GM12873 (cell line): ENCODE data around the gene EXD2.

ENCODE experiments used
- TF ChIP-seq, protein P1 (sequence below): IDR thresholded peaks from 2 replicates; pipeline ENCODE4 v1.5.1; 2012; ENCODE audit warnings: low read depth, mild to moderate bottlenecking, moderate library complexity, low read length, control low read depth; ENCODE audit not compliant: insufficient read depth; ENCODE audit errors: missing control alignments

EXD2 gene

DNA sequence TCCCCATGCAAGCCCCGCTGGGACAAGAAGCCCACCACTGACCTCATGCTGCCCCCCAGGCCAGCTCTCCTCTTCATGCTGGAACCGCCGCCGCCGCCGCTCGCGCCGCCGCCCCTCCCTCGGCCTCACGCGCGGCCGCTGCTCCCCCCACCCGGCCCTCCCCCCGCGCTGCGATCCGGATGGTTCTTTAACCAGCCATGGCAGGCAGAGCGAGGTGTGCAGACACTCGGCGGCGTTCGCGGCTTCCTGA is 38.5 kb upstream of the EXD2 start, which contains the start of gene DCAF5:
Gene DCAF5, minus strand, starts transcription at position 218 of the 250 bp plus-strand sequence. Its CDS starts 141 bp downstream, at position 77.
- TF ChIP-seq, protein P1, sequence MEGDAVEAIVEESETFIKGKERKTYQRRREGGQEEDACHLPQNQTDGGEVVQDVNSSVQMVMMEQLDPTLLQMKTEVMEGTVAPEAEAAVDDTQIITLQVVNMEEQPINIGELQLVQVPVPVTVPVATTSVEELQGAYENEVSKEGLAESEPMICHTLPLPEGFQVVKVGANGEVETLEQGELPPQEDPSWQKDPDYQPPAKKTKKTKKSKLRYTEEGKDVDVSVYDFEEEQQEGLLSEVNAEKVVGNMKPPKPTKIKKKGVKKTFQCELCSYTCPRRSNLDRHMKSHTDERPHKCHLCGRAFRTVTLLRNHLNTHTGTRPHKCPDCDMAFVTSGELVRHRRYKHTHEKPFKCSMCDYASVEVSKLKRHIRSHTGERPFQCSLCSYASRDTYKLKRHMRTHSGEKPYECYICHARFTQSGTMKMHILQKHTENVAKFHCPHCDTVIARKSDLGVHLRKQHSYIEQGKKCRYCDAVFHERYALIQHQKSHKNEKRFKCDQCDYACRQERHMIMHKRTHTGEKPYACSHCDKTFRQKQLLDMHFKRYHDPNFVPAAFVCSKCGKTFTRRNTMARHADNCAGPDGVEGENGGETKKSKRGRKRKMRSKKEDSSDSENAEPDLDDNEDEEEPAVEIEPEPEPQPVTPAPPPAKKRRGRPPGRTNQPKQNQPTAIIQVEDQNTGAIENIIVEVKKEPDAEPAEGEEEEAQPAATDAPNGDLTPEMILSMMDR = no peak

DNA sequence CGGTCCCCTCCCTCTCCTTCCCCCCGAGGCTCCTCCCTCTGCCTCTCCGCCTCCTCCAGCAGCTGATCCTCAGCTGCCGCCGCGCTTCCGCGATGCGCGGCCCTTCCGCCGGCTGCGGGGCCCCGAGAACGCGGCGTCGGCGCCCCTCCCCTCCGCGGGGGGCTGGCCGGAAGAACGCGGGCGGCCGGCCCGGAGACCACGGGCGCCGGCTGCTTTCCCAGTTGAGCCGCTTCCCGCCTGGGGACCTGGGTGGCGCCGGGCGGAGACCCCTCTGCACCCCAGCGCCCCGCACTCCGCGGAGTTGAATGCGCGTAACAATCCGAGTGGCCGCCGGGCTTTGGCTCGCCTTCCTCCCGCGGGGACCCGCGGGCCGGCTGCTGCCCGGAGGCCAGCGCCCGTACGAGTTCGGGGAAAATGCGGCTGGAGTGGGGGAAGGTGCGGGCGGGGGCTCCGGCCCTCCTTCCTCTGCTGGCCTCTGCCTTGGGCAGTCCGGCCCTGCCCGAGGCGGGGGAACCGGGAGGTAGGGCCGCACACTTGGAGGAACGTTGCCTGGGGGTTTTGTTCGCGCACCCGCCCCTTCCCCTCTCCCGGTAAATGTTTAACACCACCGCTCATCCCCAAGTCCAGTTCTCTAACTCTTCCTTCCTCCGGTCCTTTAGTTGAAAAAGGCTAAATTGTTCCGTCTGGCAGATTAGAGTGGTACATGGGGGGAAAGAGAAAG is 38.0 kb upstream of the EXD2 start:
- TF ChIP-seq, protein P1 = no peak

DNA sequence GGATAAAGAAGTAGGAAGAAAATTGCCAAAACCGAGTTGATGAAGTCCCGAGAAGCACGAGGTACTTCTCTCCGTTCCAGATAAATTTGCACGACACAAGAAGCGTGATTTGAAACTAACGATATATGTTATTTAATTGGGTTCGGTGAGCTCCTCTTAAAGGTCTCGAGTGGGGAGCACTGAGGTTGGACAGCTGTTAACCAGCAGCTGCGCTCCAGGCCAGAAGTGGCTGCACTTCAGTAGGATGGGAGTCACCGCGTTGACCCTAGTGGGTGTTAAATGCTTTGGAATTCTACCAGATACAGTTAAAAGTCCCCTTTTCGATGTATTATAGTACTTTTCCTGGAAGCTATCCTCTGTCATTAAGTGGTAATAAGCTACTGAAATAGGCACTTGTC is 37.4 kb upstream of the EXD2 start:
- TF ChIP-seq, protein P1 = no peak

DNA sequence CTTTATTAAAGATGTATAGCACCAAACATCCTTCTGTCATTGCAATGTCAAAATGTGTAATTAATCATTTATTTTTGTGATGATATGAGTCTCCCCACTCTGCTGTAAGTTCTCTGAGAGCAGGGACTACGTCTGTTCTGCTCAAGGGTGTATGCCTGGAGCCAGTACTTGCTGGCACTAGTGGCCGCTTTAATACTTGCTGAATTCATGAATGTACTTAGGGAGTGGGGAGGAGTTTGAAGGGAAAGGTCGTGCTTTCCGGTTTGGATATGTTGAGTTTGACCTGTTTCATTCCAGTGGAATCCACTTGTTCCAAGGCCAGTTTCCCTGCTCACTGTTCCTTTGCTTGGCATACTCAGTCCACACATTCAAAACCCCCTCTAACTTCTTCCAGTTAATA is 36.5 kb upstream of the EXD2 start:
- TF ChIP-seq, protein P1 = no peak

DNA sequence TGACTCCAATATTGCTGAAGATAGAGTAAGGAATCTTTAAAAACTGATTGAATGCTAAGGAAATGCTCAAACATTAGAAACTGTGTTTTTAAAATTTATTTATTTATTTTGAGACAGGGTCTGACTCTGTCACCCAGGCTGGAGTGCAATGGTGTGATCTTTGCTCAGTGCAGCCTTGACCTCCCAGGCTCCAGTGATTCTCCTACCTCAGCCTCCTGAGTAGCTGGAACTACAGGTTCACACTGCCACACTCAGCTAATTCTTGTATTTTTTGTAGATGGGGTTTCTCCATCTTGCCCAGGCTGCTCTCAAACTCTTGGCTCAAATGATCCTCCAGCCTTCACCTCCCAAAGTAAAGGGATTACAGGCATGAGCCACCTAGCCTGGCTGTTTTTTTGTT is 35.1 kb upstream of the EXD2 start:
- TF ChIP-seq, protein P1 = no peak

DNA sequence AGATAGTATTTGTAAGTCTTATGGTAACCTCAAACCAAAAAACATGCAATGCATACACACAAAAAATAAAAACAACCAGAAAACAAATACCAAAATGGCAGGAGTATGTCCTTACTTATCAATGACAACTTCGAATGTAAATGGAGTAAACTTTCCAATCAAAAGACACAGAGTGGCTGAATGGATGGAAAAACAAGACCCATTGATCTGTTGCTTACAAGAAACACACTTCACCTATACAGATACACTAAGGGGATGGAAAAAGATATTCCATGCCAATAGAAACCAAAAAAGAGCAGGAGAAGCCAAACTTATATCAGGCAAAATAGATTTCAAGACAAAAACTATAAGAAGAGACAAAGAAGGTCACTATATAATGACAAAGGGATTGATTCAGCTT is 29.7 kb upstream of the EXD2 start:
- TF ChIP-seq, protein P1 = no peak

DNA sequence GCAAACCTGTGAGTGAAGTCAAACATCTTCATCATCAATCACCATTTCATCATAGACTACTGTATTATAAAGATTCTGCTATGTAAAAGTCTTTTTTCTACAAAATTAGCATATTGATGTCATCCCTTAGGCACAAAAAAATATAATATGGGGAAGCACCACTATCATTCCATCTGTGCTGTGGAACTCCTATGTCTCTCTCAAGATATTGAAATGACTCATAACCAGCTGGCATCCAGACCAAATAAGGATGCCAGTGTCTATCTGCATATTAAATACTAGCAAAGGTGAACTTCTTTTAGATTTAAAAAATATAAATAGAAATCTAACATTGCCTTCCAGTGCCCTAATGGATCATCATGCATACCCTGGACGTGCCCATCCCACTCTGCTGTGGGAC is 20.5 kb upstream of the EXD2 start:
- TF ChIP-seq, protein P1 = no peak
